ENCODE results near the gene GRM8. TPM values are rescaled to one million over a fixed set of nuclear protein-coding genes. Genes with fewer than 3 reads are reported as not detected.

GRM8 gene
- total RNA-seq, 1 experiment from 2014 or later = 1.8 TPM

GRCh38 chr7:126686474-126686873 is 566.3 kb downstream of the GRM8 start:
- H3K56ac ChIP-seq (ENCODE audit: insufficient read length, low read depth, low read length) = no peak overlapping the region
- H2BK20ac ChIP-seq (ENCODE audit: low read depth, low read length, poor library complexity, severe bottlenecking) = no peak overlapping the region
- no peak overlapping the region for H4K91ac ChIP-seq (ENCODE audit: insufficient read length, low read depth, low read length)
- no peak overlapping the region for H3K4ac ChIP-seq (ENCODE audit: low read depth, low read length)
- H4K5ac ChIP-seq (ENCODE audit: insufficient read length, low read depth, low read length) = no peak overlapping the region
- no peak overlapping the region for H2AK5ac ChIP-seq (ENCODE audit: insufficient read length, low read length)
- no peaks in the 10 kb centered on the region for H3K9me3 ChIP-seq (ENCODE audit: control insufficient read depth, low read depth, low read length)
- H2BK12ac ChIP-seq (ENCODE audit: insufficient read length, low read depth, low read length) = no peak overlapping the region
- Mint-ChIP-seq H3K4me3 (no peak overlapping the region), H3K4me1 (peaks cover 13 to 23% of the 10 kb centered on the region in 2 experiments), H3K27ac (peak overlapping the region in 1 of 3 experiments; percentile 18; a peak in 1 of 7 replicates), H3K27me3 (ENCODE audit: low read depth) (no peaks in the 10 kb centered on the region), H3K9me3 (peaks cover 6 to 12% of the 10 kb centered on the region in 2 experiments; a peak in 4 of 5 replicates), H3K36me3 (ENCODE audit: insufficient read depth in 1 of 3, low read depth in 3 of 3) (peaks cover 2 to 15% (median 2%) of the 10 kb centered on the region in 3 experiments)
- DNase-seq = no peak
- no peak overlapping the region for H2AFZ ChIP-seq (ENCODE audit: low read length)
- H2BK15ac ChIP-seq (ENCODE audit: low read depth, low read length) = no peak overlapping the region
- H2BK5ac ChIP-seq (ENCODE audit: insufficient read length, low read length) = no peak overlapping the region
- no peak overlapping the region for H3K14ac ChIP-seq (ENCODE audit: insufficient read depth, low read length)
- H4K8ac ChIP-seq (replicated peaks; ENCODE audit: insufficient read length, low read depth, low read length) = no peak overlapping the region
- no peaks in the 10 kb centered on the region for H3K23me2 ChIP-seq (ENCODE audit: insufficient read length, low read depth, low read length, poor library complexity, severe bottlenecking)
- TF ChIP-seq CTCF (conservative IDR thresholded peaks at IDR 0.05) = no peak
- H3K4me2 ChIP-seq (ENCODE audit: insufficient read depth, insufficient read length, low read length) = no peak overlapping the region
- no peak overlapping the region for H3K18ac ChIP-seq (ENCODE audit: insufficient read length, low read depth, low read length)
- H3K9ac ChIP-seq (ENCODE audit: extremely low read depth, insufficient read length, low read length) = no peak overlapping the region
- H3K79me2 ChIP-seq (ENCODE audit: insufficient read depth, low read length) = no peaks in the 10 kb centered on the region
- no peak overlapping the region for H3K27ac ChIP-seq (ENCODE audit: insufficient read length, low read depth, low read length)
- no peaks in the 10 kb centered on the region for H3K27me3 ChIP-seq (ENCODE audit: insufficient read depth, low read length)
- no peaks in the 10 kb centered on the region for H3K79me1 ChIP-seq (ENCODE audit: insufficient read depth, low read depth, low read length, poor library complexity, severe bottlenecking)
- no CpG with 5 or more reads among the region's 5 CpGs for WGBS (ENCODE audit: extremely low coverage, insufficient read length, low lambda C conversion rate)
- H4K20me1 ChIP-seq (ENCODE audit: control insufficient read depth, insufficient read depth, insufficient read length) = no peaks in the 10 kb centered on the region
- H2BK120ac ChIP-seq (ENCODE audit: low read depth, low read length, poor library complexity, severe bottlenecking) = no peak overlapping the region
- H3K4me1 ChIP-seq (ENCODE audit: insufficient read depth, low read length) = no peaks in the 10 kb centered on the region; the same call in 1 of the 2 replicates
- H3K23ac ChIP-seq (ENCODE audit: insufficient read length, low read depth, low read length) = no peak overlapping the region
- H3T11ph ChIP-seq (ENCODE audit: low read length) = no peak overlapping the region

All from H9 (cell line).